Peyer's patch (tissue), 4 donors: ENCODE data around the gene AP3D1. TPM values are rescaled to one million over a fixed set of nuclear protein-coding genes. Genes with fewer than 3 reads are reported as not detected.

Experiments used
- DNase-seq, 3 donors: peaks; one replicate each; pipeline ENCODE4 v3.0.0-alpha.2; 2017 to 2019
- H3K27ac ChIP-seq, 4 donors: fragments of 200-600 bp; sonication (generic); one replicate each; pipeline ENCODE4 v1.5.1; 2016 to 2019
- H3K27me3 ChIP-seq, 2 donors: fragments of 200-600 bp; sonication (generic); one replicate each; pipeline ENCODE4 v1.5.1; 2019
- H3K36me3 ChIP-seq, 3 donors: fragments of 200-600 bp; sonication (generic); one replicate each; pipeline ENCODE4 v1.5.1; 2016 to 2019
- H3K4me1 ChIP-seq, 4 donors: fragments of 200-600 bp; sonication (generic); one replicate each; pipeline ENCODE4 v1.5.1; 2016 to 2019
- H3K4me3 ChIP-seq, 4 donors: fragments of 200-600 bp; sonication (generic); 1 replicate in 3 of 4; 2 replicates in 1 of 4; pipeline ENCODE4 v1.5.1; 2016 to 2019; ENCODE audit warnings: mild to moderate bottlenecking in 1 of 4
- H3K9me3 ChIP-seq, 4 donors: fragments of 200-600 bp; sonication (generic); one replicate each; pipeline ENCODE4 v1.5.1; 2016 to 2019; ENCODE audit warnings: mild to moderate bottlenecking in 1 of 4
- POLR2A ChIP-seq, 2 donors: fragments of 450-650 bp; IDR thresholded peaks; one replicate each; pipeline ENCODE4 v1.5.1; 2017; ENCODE audit warnings: antibody characterized with exemption in 2 of 2, mild to moderate bottlenecking in 2 of 2, moderate library complexity in 2 of 2
- total RNA-seq, 4 donors: library from RNA; depleted of rRNA; stranded (reverse); fragments of >200 nt; gene quantifications; one replicate each; pipeline ENCODE4 v1.1.0, GENCODE V29; 2016
- TF ChIP-seq, protein P1 (sequence below), 6 experiments: fragments of 450-650 bp in 4 of 6; fragments of 200-600 bp in 2 of 6; sonication (generic) in 1 of 6; IDR thresholded peaks; one replicate each; pipeline ENCODE4 v1.5.1; 2017 to 2019; ENCODE audit warnings: antibody characterized with exemption in 6 of 6, mild to moderate bottlenecking in 3 of 6, moderate library complexity in 1 of 6

Gene AP3D1
- total RNA-seq, 4 donors from 2014 or later: 104 to 136 (median 122) TPM

DNA sequence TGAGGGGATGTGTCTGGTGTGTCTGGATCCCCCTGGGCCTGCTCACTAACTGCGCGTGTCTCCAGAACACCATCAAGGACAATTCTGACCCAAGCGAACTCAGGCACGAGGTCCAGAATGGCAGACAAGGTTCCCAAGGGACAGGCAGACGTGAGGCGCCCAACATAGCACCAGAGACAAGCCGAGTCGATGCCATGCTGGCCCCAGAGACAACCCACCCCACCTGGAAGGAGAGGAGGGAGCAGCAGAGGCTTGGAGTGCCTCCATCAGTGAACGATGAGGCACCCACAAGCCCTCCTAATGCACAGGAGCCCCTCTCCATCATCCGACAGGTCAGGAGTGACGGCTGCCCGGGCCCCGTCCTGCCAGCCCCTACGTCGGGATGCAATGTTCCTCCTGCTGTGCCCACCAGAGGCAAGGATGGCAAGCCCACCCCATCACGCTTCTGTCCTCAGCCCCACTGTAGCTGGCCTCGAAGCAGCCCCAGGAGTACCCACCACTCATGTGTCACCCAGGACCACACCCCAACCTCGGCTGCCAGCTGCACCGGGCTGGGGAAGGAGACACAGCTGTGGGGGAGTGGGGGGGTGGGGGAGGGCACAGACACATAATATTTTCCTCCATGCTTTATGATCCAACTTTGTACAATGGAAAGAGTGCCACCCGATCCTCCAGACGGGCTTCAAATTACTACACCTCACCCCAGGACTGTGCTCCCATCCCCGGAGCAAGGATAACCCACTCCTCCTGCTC is 11.8 kb downstream of the AP3D1 start:
- no peak for DNase-seq
- H3K9me3 ChIP-seq: no peaks in the 10 kb centered on the region
- TF ChIP-seq POLR2A (IDR thresholded peaks at IDR 0.05): no peak
- H3K36me3 ChIP-seq: peaks cover 0 to 53% (median 0%) of the 10 kb centered on the region in 3 donors
- H3K27ac ChIP-seq: no peak overlapping the region
- no peaks in the 10 kb centered on the region for H3K4me1 ChIP-seq
- no peaks in the 10 kb centered on the region for H3K27me3 ChIP-seq
- no peak overlapping the region for H3K4me3 ChIP-seq

DNA sequence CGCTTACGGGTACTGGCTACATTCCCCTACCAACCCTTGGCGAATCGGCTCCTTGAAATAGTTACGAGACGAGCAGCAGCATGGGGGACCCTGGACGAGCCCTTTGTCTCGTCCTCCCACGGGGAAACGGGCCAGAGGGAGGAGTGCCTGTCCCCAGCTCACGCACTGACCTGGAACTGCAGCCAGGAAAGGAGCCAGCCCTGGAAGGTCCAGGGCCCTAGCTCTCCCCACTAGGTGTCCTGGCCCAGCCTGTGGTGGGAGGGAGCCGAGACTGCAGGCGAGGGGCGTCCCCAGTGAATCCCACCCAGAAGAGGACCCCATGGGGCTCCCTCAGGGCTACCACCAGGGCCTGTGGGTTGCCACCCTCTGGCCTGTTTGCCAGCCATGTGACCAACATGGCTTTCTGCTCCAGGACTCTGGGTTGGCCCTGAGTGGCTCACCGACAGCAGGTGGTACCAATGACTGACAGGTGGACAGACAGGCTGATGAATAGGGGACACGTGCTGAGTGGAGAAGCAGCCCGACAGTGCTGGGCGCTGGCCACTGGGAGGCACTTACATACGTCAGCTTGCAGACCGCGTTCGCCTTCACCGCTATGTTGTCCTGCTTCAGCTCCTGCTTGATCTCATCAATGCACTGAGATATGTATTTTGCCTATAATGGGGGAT is 13.2 kb downstream of the AP3D1 start:
- DNase-seq: no peak
- Histone ChIP-seq H3K36me3 (peaks cover 0 to 56% (median 0%) of the 10 kb centered on the region in 3 donors), H3K9me3 (no peaks in the 10 kb centered on the region), H3K27me3 (no peaks in the 10 kb centered on the region), H3K27ac (no peak overlapping the region), H3K4me3 (no peak overlapping the region), H3K4me1 (no peaks in the 10 kb centered on the region)
- TF ChIP-seq POLR2A (IDR thresholded peaks at IDR 0.05): no peak
- TF ChIP-seq, protein P1, sequence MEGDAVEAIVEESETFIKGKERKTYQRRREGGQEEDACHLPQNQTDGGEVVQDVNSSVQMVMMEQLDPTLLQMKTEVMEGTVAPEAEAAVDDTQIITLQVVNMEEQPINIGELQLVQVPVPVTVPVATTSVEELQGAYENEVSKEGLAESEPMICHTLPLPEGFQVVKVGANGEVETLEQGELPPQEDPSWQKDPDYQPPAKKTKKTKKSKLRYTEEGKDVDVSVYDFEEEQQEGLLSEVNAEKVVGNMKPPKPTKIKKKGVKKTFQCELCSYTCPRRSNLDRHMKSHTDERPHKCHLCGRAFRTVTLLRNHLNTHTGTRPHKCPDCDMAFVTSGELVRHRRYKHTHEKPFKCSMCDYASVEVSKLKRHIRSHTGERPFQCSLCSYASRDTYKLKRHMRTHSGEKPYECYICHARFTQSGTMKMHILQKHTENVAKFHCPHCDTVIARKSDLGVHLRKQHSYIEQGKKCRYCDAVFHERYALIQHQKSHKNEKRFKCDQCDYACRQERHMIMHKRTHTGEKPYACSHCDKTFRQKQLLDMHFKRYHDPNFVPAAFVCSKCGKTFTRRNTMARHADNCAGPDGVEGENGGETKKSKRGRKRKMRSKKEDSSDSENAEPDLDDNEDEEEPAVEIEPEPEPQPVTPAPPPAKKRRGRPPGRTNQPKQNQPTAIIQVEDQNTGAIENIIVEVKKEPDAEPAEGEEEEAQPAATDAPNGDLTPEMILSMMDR (IDR thresholded peaks at IDR 0.05): no peak

DNA sequence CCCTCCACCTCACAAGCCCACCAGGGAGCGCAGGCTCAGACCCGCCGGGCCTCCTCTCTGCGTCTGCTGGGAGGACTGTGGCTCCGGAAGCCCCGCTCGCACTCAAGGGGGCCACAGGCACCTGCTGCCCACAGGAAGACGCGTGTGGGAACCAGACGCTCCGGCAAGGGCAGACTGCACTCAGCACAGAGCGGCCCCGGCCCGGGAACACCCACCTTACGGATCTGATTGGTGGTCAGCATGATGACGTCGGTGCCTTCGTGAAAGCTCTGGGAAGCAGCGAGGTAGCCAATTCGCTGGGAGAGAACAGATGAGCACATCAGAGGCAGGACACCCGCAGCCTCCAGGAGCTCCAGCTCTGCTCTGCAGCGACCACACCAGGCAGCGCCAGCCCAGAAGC is 14.6 kb downstream of the AP3D1 start:
- no peak for DNase-seq
- Histone ChIP-seq H3K9me3 (no peaks in the 10 kb centered on the region), H3K36me3 (peaks cover 0 to 67% (median 0%) of the 10 kb centered on the region in 3 donors), H3K27ac (no peak overlapping the region), H3K27me3 (no peaks in the 10 kb centered on the region), H3K4me1 (no peaks in the 10 kb centered on the region), H3K4me3 (no peak overlapping the region)
- TF ChIP-seq POLR2A (IDR thresholded peaks at IDR 0.05): no peak
- TF ChIP-seq, protein P1 (IDR thresholded peaks at IDR 0.05): no peak

DNA sequence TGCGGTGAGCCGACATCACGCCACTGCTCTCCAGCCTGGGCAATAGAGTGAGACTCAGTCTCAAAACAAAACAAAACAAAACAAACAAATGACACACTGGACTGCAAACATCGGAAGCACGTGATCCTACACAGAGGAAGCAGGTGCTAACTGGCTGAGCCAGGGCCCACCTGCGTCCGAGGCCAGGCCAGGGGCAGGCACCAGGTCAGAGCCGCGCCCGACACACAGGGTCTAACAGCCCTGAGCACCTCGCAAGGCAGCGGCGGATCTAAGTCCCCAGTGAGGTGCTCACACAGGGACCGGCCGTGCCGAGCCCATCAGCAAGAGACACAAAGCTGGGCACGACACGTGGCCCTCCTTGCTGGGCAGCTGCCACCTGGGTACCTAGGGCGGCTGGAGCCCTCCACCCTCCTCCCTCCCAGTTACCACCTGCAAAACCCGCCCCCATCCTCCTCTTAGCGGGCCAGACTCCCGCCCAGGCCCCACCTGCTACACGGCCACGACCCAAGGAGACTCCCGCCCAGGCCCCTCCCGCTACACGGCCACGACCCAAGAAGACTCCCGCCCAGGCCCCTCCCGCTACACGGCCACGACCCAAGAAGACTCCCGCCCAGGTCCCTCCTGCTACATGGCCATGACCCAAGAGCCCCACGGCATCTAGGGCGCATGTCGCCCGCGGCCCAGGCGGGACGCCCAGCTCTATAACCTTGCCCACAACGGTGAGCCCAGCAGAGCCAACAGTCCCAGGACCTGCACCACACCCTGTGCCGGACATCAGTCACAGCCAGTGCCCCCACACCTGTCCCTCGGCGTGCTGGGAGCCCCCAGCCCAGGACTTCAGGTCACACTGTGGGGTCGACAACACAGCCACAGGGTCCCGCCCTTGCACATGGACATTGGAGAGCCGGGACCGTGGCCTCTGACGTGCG is 15.6 kb downstream of the AP3D1 start:
- no peak overlapping the region for H3K4me3 ChIP-seq
- no peak for DNase-seq
- H3K4me1 ChIP-seq: no peaks in the 10 kb centered on the region
- peaks cover 0 to 71% (median 0%) of the 10 kb centered on the region in 3 donors for H3K36me3 ChIP-seq
- no peak overlapping the region for H3K27ac ChIP-seq
- H3K27me3 ChIP-seq: no peaks in the 10 kb centered on the region
- no peaks in the 10 kb centered on the region for H3K9me3 ChIP-seq
- no peak for TF ChIP-seq POLR2A (IDR thresholded peaks at IDR 0.05)
- TF ChIP-seq, protein P1 (IDR thresholded peaks at IDR 0.05): no peak

DNA sequence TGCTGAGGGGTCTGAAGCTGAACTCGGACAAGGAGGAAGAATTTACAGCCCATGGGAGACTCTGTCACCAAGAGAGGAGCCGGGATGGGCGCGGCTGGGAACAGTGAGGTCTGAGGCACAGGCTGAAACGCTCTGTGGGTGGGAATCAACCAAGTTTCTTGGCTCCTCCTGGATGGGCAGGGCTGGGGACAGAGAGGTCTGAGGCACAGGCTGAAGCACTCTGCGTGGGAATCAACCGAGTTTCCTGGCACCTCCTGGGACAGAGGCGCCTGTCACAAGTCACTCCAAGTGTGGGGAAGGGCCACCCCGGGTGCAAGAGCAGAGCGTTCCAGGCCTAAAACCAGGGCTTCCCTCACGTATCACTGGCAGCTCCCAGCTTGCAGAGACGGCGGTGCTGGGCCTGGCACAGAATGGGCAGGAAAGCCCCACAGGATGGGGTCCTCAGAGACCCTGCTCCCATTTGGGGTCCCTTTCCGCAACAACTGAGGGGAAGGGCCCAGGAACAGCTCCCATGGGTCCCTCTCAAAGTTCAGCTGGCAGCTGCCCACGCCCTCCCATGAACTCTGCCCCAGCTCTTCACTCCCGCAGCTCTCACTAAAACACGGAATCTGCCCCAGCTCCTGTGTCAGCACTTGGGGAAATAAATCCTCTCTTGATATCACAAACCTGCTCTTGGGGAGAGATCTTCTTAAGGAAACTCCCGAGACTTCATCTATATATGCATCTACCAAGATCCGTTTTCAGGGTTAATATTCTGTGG is 18.5 kb downstream of the AP3D1 start:
- Histone ChIP-seq H3K9me3 (no peaks in the 10 kb centered on the region), H3K4me1 (no peaks in the 10 kb centered on the region), H3K27ac (no peak overlapping the region), H3K27me3 (no peaks in the 10 kb centered on the region), H3K4me3 (no peak overlapping the region), H3K36me3 (peaks cover 0 to 70% (median 0%) of the 10 kb centered on the region in 3 donors)
- no peak for DNase-seq
- TF ChIP-seq, protein P1 (IDR thresholded peaks at IDR 0.05): no peak
- no peak for TF ChIP-seq POLR2A (IDR thresholded peaks at IDR 0.05)
